H1 (cell line): ENCODE results near the gene PSMB5. TPM values are rescaled to one million over a fixed set of nuclear protein-coding genes. Genes with fewer than 3 reads are reported as not detected.
A peak's percentile ranks its signal among the peaks of the same experiment; 100 is the strongest.

ENCODE experiments used
- CTCF ChIA-PET: fragments of 300-600 bp; sonication (Branson Sonifier 250); formaldehyde crosslinking; loops from one replicate; lab custom pipeline; 2021; ENCODE audit not compliant: partially characterized antibody; lab: Charles Lee
- POLR2A ChIA-PET: fragments of 300-600 bp; sonication (Branson Sonifier 250); formaldehyde crosslinking; loops from one replicate; lab custom pipeline; 2021; ENCODE audit warnings: inconsistent platforms; ENCODE audit not compliant: partially characterized antibody; lab: Charles Lee
- DNase-seq, 2 experiments: peaks; one replicate each; pipeline versions ENCODE4 v3.0.0 to v3.0.0-alpha.2; 2010 to 2022; ENCODE audit warnings: low spot score in 2 of 2, low read depth in 1 of 2, mixed read lengths in 1 of 2
- FAIRE-seq: peaks from 2 replicates; lab custom pipeline; 2011; peaks lifted over from hg19 to GRCh38; lab: Jason Lieb, UNC
- H2AFZ ChIP-seq: 2 replicates; pipeline ENCODE4 v1.8.1; 2012; ENCODE audit warnings: low read length, inconsistent platforms
- H2AK5ac ChIP-seq: 2 replicates; pipeline ENCODE4 v1.6.1; 2013; ENCODE audit warnings: low read depth, low read length
- H2BK120ac ChIP-seq: replicated peaks from 2 replicates; pipeline ENCODE3; 2013; ENCODE audit warnings: low read depth, low read length, inconsistent platforms
- H2BK12ac ChIP-seq: 2 replicates; pipeline ENCODE4 v1.6.1; 2013; ENCODE audit warnings: low read depth, low read length
- H2BK15ac ChIP-seq: 2 replicates; pipeline ENCODE4 v1.6.1; 2013; ENCODE audit warnings: low read length
- H2BK20ac ChIP-seq: 2 replicates; pipeline ENCODE4 v1.6.1; 2013; ENCODE audit warnings: low read length
- H2BK5ac ChIP-seq: 2 replicates; pipeline ENCODE4 v1.6.1; 2013; ENCODE audit warnings: low read depth, low read length
- H3K14ac ChIP-seq: 2 replicates; pipeline ENCODE4 v1.6.1; 2013; ENCODE audit warnings: inconsistent platforms; ENCODE audit not compliant: insufficient read length
- H3K18ac ChIP-seq: 2 replicates; pipeline ENCODE4 v1.6.1; 2013; ENCODE audit warnings: low read length; ENCODE audit errors: extremely low read depth
- H3K23ac ChIP-seq: 2 replicates; pipeline ENCODE4 v1.6.1; 2013; ENCODE audit warnings: inconsistent platforms; ENCODE audit not compliant: insufficient read length
- H3K23me2 ChIP-seq: 2 replicates; pipeline ENCODE4 v1.6.1; 2013; ENCODE audit warnings: low read depth, low read length
- H3K27ac ChIP-seq: 2 replicates; pipeline ENCODE4 v1.6.1; 2011; ENCODE audit warnings: low read depth, low read length, inconsistent platforms
- H3K27me3 ChIP-seq, 4 experiments: replicated peaks in 1 of 4; 1 replicate in 1 of 4; 2 replicates in 3 of 4; pipeline versions ENCODE4 v1.6.1 to v1.8.1; 2011 to 2013; ENCODE audit warnings: low read length in 3 of 4, mild to moderate bottlenecking in 3 of 4, inconsistent platforms in 2 of 4, mixed read lengths in 2 of 4, moderate library complexity in 1 of 4; ENCODE audit not compliant: control insufficient read depth in 3 of 4, insufficient read depth in 3 of 4; ENCODE audit errors: extremely low read depth in 1 of 4
- H3K36me3 ChIP-seq, 4 experiments: 2 replicates each; pipeline versions ENCODE4 v1.6.1 to v1.8.1; 2011 to 2013; ENCODE audit warnings: mild to moderate bottlenecking in 4 of 4, low read length in 3 of 4, moderate library complexity in 2 of 4, control low read depth in 1 of 4, inconsistent platforms in 1 of 4; ENCODE audit not compliant: insufficient read depth in 4 of 4, control insufficient read depth in 2 of 4
- H3K4ac ChIP-seq: replicated peaks from 2 replicates; pipeline ENCODE3; 2013; ENCODE audit warnings: low read length, low read depth, mixed read lengths, inconsistent platforms; ENCODE audit not compliant: insufficient read length
- H3K4me1 ChIP-seq, 4 experiments: replicated peaks in 1 of 4; 1 replicate in 1 of 4; 2 replicates in 3 of 4; pipeline versions ENCODE4 v1.6.1 to v1.8.1; 2011 to 2013; ENCODE audit warnings: low read length in 3 of 4, inconsistent platforms in 2 of 4, mixed read lengths in 1 of 4; ENCODE audit not compliant: insufficient read depth in 4 of 4, control insufficient read depth in 3 of 4
- H3K4me2 ChIP-seq, 2 experiments: 2 replicates each; pipeline versions ENCODE4 v1.6.1 to v1.8.1; 2011 to 2013; ENCODE audit warnings: low read depth in 2 of 2, low read length in 2 of 2, control low read depth in 1 of 2, inconsistent platforms in 1 of 2, mild to moderate bottlenecking in 1 of 2; ENCODE audit not compliant: insufficient read depth in 1 of 2
- H3K4me3 ChIP-seq, 4 experiments: fragments of 200-600, 300-600 bp in 1 of 4; sonication (generic), shearing (Covaris generic), sonication (Bioruptor Twin) in 1 of 4; 2 replicates each; pipeline versions ENCODE4 v1.5.1 to v1.8.1; 2011 to 2016; ENCODE audit warnings: low read length in 4 of 4, low read depth in 3 of 4, control low read depth in 2 of 4, inconsistent platforms in 2 of 4, mild to moderate bottlenecking in 2 of 4, mixed read lengths in 1 of 4, moderate library complexity in 1 of 4; ENCODE audit not compliant: insufficient read depth in 2 of 4; ENCODE audit errors: extremely low read depth in 1 of 4
- H3K56ac ChIP-seq: replicated peaks from 2 replicates; pipeline ENCODE3; 2013; ENCODE audit warnings: low read depth, mild to moderate bottlenecking, mixed read lengths, low read length, inconsistent platforms; ENCODE audit not compliant: insufficient read length
- H3K79me1 ChIP-seq: 2 replicates; pipeline ENCODE4 v1.6.1; 2013; ENCODE audit warnings: low read depth, low read length, control low read depth
- H3K79me2 ChIP-seq, 2 experiments: 2 replicates each; pipeline versions ENCODE4 v1.6.1 to v1.8.1; 2012 to 2013; ENCODE audit warnings: low read length in 2 of 2, mild to moderate bottlenecking in 2 of 2, inconsistent platforms in 1 of 2; ENCODE audit not compliant: insufficient read depth in 2 of 2, control insufficient read depth in 1 of 2
- H3K9ac ChIP-seq, 4 experiments: replicated peaks in 1 of 4; 1 replicate in 1 of 4; 2 replicates in 3 of 4; pipeline versions ENCODE4 v1.6.1 to v1.8.1; 2011 to 2013; ENCODE audit warnings: low read depth in 3 of 4, low read length in 3 of 4, control low read depth in 2 of 4, mild to moderate bottlenecking in 2 of 4, moderate library complexity in 2 of 4, inconsistent platforms in 1 of 4; ENCODE audit errors: extremely low read depth in 1 of 4
- H3K9me3 ChIP-seq, 2 experiments: 2 replicates each; pipeline versions ENCODE4 v1.6.1 to v1.8.1; 2012 to 2013; ENCODE audit warnings: mild to moderate bottlenecking in 2 of 2, moderate library complexity in 2 of 2, control low read depth in 1 of 2, inconsistent platforms in 1 of 2, low read depth in 1 of 2, low read length in 1 of 2, mixed read lengths in 1 of 2; ENCODE audit not compliant: insufficient read depth in 2 of 2
- H4K20me1 ChIP-seq, 2 experiments: replicated peaks in 1 of 2; 2 replicates each; pipeline versions ENCODE3 to v1.8.1; 2011 to 2013; ENCODE audit warnings: inconsistent platforms in 2 of 2, low read length in 2 of 2, mild to moderate bottlenecking in 1 of 2; ENCODE audit not compliant: insufficient read depth in 2 of 2, control insufficient read depth in 1 of 2
- H4K5ac ChIP-seq: 2 replicates; pipeline ENCODE4 v1.6.1; 2013; ENCODE audit warnings: low read length, low read depth, mixed read lengths, inconsistent platforms; ENCODE audit not compliant: insufficient read length
- H4K8ac ChIP-seq: 2 replicates; pipeline ENCODE4 v1.8.0; 2013; ENCODE audit warnings: mild to moderate bottlenecking, moderate library complexity, low read length, inconsistent platforms; ENCODE audit not compliant: insufficient read depth; ENCODE audit errors: extremely low read depth
- H4K91ac ChIP-seq: replicated peaks from 2 replicates; pipeline ENCODE3; 2013; ENCODE audit warnings: low read length, mixed read lengths, inconsistent platforms; ENCODE audit not compliant: insufficient read length
- BACH1 ChIP-seq: IDR thresholded peaks from 2 replicates; pipeline ENCODE4 v1.6.1; 2012; ENCODE audit warnings: low read length, improper control_type of control experiment
- EP300 ChIP-seq, 2 experiments: IDR thresholded peaks; 1 replicate in 1 of 2; 2 replicates in 1 of 2; pipeline ENCODE4 v1.6.1; 2011 to 2012; ENCODE audit warnings: low read depth in 2 of 2, low read length in 2 of 2, mild to moderate bottlenecking in 2 of 2, borderline replicate concordance in 1 of 2, inconsistent platforms in 1 of 2, moderate library complexity in 1 of 2
- MAFK ChIP-seq: IDR thresholded peaks from 2 replicates; pipeline ENCODE4 v1.6.1; 2012; ENCODE audit warnings: low read depth, mild to moderate bottlenecking, improper control_type of control experiment, low read length
- POLR2A ChIP-seq, 2 experiments: IDR thresholded peaks; 1 replicate in 1 of 2; 2 replicates in 1 of 2; pipeline ENCODE4 v1.6.1; 2011; ENCODE audit warnings: low read depth in 2 of 2, low read length in 2 of 2, mild to moderate bottlenecking in 2 of 2; ENCODE audit errors: control extremely low read depth in 1 of 2
- SIX5 ChIP-seq: IDR thresholded peaks from 2 replicates; pipeline ENCODE4 v1.6.1; 2011; ENCODE audit warnings: mild to moderate bottlenecking, low read depth, low read length
- TAF1 ChIP-seq: IDR thresholded peaks from 2 replicates; pipeline ENCODE4 v1.6.1; 2011; ENCODE audit warnings: mild to moderate bottlenecking, low read depth, low read length
- TCF12 ChIP-seq: IDR thresholded peaks from 2 replicates; pipeline ENCODE4 v1.6.1; 2011; ENCODE audit warnings: low read depth, mild to moderate bottlenecking, low read length
- WGBS, 2 experiments: shearing (Covaris generic) in 1 of 2; methylation state at CpG; one replicate each; pipeline versions ENCODE4 v1.1.6 to v1.1.7; 2013 to 2015; ENCODE audit warnings: low lambda C conversion rate in 2 of 2, mixed read lengths in 2 of 2, inconsistent platforms in 1 of 2, low coverage in 1 of 2, missing lambda C conversion rate in 1 of 2; ENCODE audit not compliant: insufficient replicate concordance in 2 of 2, insufficient coverage in 1 of 2, insufficient read length in 1 of 2; ENCODE audit errors: extremely low coverage in 1 of 2, missing lambda C conversion rate in 1 of 2; 5-methylcytosine and 5-hydroxymethylcytosine counted together
- polyA plus RNA-seq, 7 experiments: library from polyadenylated mRNA; depleted of rRNA in 3 of 7; stranded (reverse) in 5 of 7; unstranded in 2 of 7; fragments of >200 nt in 5 of 7; fragments of 200-250 nt in 2 of 7; gene quantifications; 1 replicate in 5 of 7; 2 replicates in 1 of 7; 4 replicates in 1 of 7; pipeline versions ENCODE4 v1.2.1 to v1.2.3, GENCODE V29; 2011 to 2013; ENCODE audit warnings: missing spikeins in 2 of 7, mixed read lengths in 2 of 7
- total RNA-seq: library from RNA; stranded (reverse); fragmentation: NEBNext Ultra II Directional; extraction: Animal tissue kit (Norgen Biotek cat#: 25700); gene quantifications from 2 replicates; pipeline ENCODE4 v1.2.1, GENCODE V29; 2021
- TF ChIP-seq, protein P1 (sequence below), 3 experiments: IDR thresholded peaks; 1 replicate in 2 of 3; 2 replicates in 1 of 3; pipeline versions ENCODE4 v1.5.1 to v1.6.1; 2011; ENCODE audit warnings: low read length in 3 of 3, mild to moderate bottlenecking in 3 of 3, inconsistent platforms in 2 of 3, low read depth in 1 of 3, moderate library complexity in 1 of 3; ENCODE audit not compliant: insufficient read depth in 1 of 3; ENCODE audit errors: control extremely low read depth in 1 of 3

Gene PSMB5
- total and polyA plus RNA-seq, 2 of the 8 experiments (the other 6 are each of a cell fraction or from before 2014, with no cell fraction given): 254 to 510 TPM

DNA sequence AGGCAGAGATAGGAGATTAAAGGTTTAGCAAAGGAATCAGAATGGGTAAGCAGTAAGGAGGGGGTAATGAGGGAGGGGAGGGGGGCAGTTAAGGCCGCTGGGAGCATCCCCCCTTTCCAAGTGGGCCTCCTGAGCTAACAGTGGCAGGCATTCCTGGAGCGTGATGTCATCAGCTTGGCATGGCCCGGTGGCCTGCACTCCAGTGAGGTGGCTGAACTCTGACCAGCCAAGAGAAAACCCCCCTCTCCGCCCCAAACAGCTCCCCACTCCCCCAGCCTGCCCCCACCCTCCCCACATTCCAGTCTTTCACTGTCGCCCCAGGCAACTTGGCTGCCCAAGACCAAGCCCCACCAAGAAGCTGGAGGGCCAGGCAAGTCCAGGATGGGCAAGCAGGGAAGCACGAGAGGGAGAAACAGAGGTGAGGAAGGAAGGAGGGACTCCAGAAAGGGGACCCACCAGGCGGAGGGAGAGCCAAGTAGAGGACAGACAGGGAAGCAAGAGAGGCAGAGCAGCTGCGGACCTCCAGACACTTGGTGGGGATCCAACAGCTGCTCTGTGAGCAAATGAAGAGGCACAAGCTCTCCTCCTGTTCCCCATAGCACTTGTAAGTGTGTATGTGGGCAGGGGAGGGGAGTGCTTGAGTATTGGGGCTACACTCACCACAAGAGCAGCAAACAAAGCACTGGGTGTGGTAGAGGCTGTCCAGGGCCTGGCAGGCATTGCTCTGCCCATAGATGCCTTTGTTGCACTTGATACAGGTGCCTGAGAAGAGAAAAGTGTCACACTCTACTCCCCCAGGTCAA, 56.8 kb downstream of the PSMB5 start:
- FAIRE-seq (no peak), DNase-seq (peak; percentile 77 to 88)
- H3K4me3 ChIP-seq: peak overlapping the region in 2 of 4 experiments; percentile 22 to 94; a peak in 5 of 8 replicates
- H4K20me1 ChIP-seq: peaks cover 0 to 2% of the 10 kb centered on the region in 2 experiments
- POLR2A ChIA-PET: interaction anchor here (0.8 to 13.2 kb wide), 23 partner anchors 9 to 155 kb away, joined by 3 to 133 read pairs (median 6); partner anchors contain the start of genes ACIN1, C14orf119, CDH24 and HAUS4
- no peaks in the 10 kb centered on the region for H3K9me3 ChIP-seq
- 20% methylated on average over 4 of the region's 8 CpGs; no CpG with 5 or more reads in 1 of the 2 experiments for WGBS, 2 experiments
- no peak overlapping the region for H3K14ac ChIP-seq
- H3K4me1 ChIP-seq: peaks cover 28 to 34% (median 31%) of the 10 kb centered on the region in 4 experiments
- H2BK15ac ChIP-seq: peak overlapping the region; percentile 20; the same call in 1 of the 2 replicates
- no peak overlapping the region for H3K23ac ChIP-seq
- H2AFZ ChIP-seq: no peak overlapping the region
- H2BK12ac ChIP-seq: peak overlapping the region; percentile 99
- H3K27ac ChIP-seq: peak overlapping the region; percentile 87
- CTCF ChIA-PET: interaction anchor here (0.6 to 7.7 kb wide), 22 partner anchors 8 to 407 kb away, joined by 3 to 175 read pairs (median 4); partner anchors contain the start of genes AJUBA, HAUS4 and RBM23
- H3K56ac ChIP-seq: no peak overlapping the region
- H4K91ac ChIP-seq: peak overlapping the region; percentile 85
- H3K79me1 ChIP-seq: no peaks in the 10 kb centered on the region; the same call in 1 of the 2 replicates
- peaks cover 12% of the 10 kb centered on the region for H3K23me2 ChIP-seq
- peak overlapping the region; percentile 89 for H3K18ac ChIP-seq
- H3K4ac ChIP-seq: peak overlapping the region; percentile 40
- H2BK20ac ChIP-seq: peak overlapping the region; percentile 88
- peaks cover 11 to 58% (median 28%) of the 10 kb centered on the region in 4 experiments for H3K36me3 ChIP-seq
- H3K9ac ChIP-seq: peak overlapping the region in 3 of 4 experiments; percentile 24 to 60 (median 27); a peak in 6 of 7 replicates
- H4K5ac ChIP-seq: peak overlapping the region; percentile 16
- peak overlapping the region; percentile 95 for H2BK5ac ChIP-seq
- peaks cover 0 to 54% of the 10 kb centered on the region in 2 experiments; a peak in 2 of 4 replicates for H3K79me2 ChIP-seq
- H2BK120ac ChIP-seq: peak overlapping the region; percentile 58
- 0 out of 2 replicates have a peak overlapping the region, but pooled peaks have one; percentile 40 for H4K8ac ChIP-seq
- H3K4me2 ChIP-seq: peak overlapping the region; percentile 79 to 81
- H2AK5ac ChIP-seq: peak overlapping the region; percentile 98
- H3K27me3 ChIP-seq: peaks cover 0 to 9% (median 4%) of the 10 kb centered on the region in 4 experiments; a peak in 2 of 7 replicates
- TF ChIP-seq BACH1 (no peak), TAF1 (no peak), MAFK (no peak), POLR2A (IDR thresholded peaks at IDR 0.05; ENCODE audit: control extremely low read depth in 1 of 2, low read depth in 2 of 2, low read length in 2 of 2) (peak in 1 of 2 experiments; percentile 54; a peak in 1 of 3 replicates), SIX5 (no peak), EP300 (IDR thresholded peaks at IDR 0.05; ENCODE audit: borderline replicate concordance in 1 of 2, low read depth in 2 of 2, low read length in 2 of 2) (peak in 1 of 2 experiments; percentile 69; a peak in 1 of 3 replicates), TCF12 (0 out of 2 replicates have a peak, but pooled peaks have one; percentile 62)
- TF ChIP-seq, protein P1, sequence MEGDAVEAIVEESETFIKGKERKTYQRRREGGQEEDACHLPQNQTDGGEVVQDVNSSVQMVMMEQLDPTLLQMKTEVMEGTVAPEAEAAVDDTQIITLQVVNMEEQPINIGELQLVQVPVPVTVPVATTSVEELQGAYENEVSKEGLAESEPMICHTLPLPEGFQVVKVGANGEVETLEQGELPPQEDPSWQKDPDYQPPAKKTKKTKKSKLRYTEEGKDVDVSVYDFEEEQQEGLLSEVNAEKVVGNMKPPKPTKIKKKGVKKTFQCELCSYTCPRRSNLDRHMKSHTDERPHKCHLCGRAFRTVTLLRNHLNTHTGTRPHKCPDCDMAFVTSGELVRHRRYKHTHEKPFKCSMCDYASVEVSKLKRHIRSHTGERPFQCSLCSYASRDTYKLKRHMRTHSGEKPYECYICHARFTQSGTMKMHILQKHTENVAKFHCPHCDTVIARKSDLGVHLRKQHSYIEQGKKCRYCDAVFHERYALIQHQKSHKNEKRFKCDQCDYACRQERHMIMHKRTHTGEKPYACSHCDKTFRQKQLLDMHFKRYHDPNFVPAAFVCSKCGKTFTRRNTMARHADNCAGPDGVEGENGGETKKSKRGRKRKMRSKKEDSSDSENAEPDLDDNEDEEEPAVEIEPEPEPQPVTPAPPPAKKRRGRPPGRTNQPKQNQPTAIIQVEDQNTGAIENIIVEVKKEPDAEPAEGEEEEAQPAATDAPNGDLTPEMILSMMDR (IDR thresholded peaks at IDR 0.05; ENCODE audit: control extremely low read depth in 1 of 3, insufficient read depth in 1 of 3, low read depth in 1 of 3, low read length in 3 of 3): no peak
